Inflammatory macrophage (primary cell): ENCODE measurements around the gene AKAP10.
"Not testable (repeated sequence)": the region's sequence is repeated elsewhere in the genome, so short reads cannot be mapped to it uniquely, and the experiment has no call there.

Source experiments
- DNase-seq, 2 donors: peaks; one replicate each; pipeline ENCODE4 v3.0.0-alpha.2; 2020 to 2022

The AKAP10 gene

DNA sequence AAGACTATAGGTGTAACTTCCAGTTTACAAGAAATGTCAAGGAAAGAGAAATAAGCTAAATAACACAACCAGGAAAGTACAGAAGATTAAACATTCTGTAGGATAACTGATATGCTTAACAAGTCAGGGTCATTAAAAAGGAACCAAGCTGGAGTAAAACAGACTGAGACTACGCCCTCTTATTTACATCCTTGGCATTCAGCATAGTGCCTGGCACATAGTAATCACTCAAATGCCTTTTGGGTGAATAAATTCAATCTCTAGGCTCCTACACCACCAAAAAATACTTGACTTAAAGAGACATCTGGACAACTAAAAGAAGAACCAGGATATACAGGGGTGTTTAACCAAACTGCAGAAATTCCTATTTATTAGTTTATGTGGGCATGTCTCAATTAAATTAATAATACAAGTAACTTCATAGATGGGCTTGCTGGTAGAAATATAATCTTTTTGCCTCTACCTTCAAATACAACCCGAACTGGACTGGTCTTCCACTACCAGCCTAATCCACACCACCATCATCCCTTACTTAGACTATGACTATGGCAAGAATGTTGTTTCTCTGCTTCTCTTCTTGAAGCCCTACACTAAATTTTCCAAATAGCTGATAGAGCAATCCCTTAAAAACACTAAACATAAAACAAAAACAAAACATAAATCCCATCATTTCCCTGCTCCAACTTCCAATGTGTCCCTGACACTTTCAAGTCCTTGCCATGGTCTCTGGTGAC, 62.2 kb downstream of the AKAP10 start:
- DNase-seq, result no peak

DNA sequence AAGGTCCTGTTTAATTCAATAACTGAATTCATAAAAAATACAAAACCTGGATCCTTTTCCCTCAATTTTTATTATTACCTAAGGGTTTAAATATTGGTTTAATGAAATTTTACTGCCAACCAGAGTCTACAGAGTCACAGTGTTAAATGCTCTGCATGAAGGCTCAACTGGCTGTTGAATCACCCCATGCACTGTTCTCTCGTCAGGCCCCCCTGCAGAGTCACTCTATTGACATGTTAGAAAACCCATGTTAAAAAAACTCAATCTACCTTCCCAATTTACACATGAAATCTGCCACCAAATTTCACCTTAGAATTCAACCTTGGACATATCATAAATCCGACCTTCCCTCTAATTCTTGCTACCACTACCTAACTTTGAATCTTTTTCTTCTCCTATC, 66.6 kb downstream of the AKAP10 start:
- DNase-seq, result no peak

DNA sequence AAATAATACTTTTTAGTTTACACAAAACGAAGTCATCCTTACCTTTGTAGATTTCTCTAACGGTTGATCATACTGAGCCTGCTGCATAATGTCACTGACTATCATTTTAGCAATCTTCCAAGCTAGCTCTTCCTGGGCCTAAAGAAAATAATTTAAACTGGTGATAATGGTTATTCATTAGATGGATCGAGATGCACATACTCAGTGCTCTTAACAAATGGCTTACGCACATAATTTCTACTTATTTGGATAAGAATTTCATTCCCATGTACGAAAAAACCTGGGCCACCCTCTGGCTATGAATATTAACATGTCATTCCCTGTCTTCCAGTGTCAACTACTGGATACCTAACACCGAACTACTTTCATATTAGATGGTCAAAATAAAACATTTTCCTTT, 68.5 kb downstream of the AKAP10 start:
- no peak for DNase-seq

DNA sequence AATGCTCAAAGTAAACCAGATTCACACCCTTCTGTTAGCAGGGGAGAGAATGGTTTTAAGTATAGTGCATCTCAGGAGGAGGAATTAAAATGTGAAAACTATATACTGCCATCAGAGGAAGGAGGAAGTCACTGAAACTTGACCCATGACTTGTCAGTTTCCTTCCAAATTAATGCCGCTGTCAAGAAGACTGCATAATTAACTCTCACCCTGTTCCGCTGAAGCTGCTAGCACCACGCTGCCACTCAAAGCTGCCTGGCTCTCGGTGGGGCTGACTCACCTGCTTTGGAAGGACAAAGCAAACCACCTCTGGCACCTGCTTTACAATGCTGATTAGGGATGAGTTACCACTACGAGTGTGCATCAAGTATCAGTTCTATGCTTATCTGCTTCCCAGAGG, 72.1 kb downstream of the AKAP10 start:
- DNase-seq, result peak; percentile 56 to 65

DNA sequence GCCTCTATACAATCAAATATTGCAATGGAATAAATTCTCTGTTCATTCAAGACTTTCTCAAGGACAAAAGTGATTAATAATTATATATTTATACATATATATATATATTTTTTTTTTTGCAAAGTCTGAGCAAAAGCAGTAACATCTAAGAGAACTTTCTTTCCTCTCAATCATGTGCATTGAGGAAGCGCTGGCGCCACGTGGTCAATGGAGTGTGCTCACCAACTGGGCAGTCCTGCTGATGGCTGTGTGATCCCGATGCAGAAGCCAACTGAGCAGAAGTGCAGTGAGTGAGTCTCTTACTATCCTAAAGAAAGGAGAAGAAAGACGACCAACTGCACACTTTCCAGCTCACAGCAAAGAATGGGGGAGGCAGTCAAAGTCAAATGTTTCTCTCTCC, 72.7 kb downstream of the AKAP10 start:
- peak; percentile 85 to 94 for DNase-seq

DNA sequence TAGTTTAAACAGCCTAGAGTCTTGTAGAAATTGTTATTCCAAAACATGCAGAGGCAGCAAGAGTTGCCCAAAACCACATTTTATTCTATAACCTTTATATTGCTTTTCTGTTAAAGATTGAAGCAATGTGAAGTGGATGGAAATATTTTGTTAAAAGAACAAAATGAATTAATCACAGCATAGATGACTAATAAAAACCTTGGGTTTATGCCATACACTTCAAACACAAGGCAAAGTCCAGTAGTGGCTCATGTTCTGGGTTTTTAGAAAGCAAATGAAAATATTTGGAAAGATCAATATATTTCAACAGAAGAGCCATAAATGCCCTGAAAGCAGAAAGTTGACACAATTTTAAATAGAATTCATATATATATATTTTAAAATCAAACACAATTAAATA, 73.2 kb downstream of the AKAP10 start:
- no peak for DNase-seq

DNA sequence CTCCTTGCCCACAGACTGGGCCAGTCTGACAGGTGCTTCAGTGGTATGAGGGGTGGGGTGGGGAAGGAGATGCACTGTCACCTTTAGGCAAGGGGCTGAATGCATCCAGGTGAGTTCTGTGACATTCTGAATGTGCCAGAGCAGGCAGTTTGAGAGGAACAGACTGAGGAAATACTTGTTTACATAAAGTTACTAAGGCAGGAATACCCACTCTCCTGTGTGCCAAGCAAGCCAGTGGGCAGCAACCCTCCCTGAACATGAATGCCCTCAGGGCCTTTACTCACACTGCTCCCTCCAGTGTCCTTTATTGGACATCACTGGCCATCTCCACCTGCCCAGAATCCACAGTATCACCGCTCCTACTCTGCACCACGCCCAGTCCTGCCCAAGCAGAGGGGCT, 76.8 kb downstream of the AKAP10 start:
- DNase-seq, result no peak

DNA sequence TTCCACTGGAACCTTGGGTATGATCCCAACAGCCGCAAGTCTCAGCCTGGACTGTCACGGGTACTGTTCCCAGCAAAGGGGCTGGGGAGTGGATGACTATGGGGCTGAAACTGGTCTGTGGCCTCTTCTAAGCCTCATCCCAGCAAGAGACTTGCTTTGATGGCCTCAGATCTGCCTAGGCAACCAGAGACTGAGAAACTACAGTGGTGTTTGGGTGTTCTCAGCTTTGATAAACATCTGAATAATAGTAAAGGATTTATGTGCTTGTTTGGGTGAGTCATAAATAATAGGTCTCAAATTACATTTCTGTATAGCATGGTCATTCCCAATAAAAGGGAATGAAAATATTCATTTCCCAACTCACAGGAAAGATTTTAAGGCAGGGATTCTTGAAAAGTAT, 79.7 kb downstream of the AKAP10 start:
- DNase-seq, result no peak

DNA sequence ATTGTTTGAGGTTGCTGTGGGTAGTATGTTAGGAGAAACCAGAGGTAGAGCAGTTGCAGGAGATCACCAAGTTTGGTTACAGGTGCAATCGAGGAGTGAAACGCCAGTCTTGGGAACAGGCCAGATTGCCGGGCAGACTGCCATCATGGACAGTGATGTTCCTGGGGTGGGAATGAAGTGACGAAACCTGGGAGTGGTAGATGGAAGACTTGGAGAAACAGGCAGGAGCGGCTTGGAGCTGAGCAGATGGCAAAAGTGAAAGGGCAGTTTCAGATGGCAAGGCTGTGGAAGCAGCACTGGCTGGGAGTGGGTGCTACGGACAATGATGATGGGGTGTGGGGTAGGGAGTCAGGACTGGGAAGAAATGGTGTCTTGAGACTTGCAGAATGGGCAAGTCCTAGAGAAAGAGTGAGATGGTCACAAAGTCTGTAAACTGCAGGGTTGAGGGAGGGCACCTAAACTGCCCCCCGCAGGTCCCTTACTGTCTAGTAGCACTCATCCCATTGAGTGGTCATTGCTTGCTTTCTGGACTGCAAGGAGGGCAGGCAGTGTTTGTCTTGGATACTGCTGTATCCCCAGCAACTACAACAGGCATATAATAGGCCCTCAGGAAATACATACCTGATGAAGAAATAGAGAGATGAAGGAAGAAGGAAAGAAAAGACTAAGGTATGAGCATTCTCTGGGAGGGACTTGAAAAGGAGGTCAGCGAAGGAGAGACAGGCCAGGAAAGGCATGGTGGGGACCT, 80.4 kb downstream of the AKAP10 start:
- no peak for DNase-seq

DNA sequence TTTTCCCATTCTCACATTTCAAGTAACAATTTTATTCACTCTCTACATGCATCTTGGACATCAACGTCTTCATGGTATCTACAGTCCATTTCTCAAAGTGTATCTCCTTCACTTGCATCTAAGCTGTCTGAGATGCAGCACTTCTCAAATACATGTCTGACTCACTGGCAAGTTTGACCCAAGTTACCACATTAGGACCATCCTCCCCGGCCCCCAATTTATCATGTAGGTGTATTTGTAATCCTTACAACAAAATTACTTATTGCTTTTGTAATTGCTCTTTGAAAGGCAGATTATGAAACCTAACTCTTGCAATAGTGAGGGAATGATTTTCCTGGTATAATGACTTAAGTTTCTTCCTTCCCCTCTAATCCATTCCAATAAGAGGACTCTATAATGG, 80.9 kb downstream of the AKAP10 start:
- DNase-seq, result peak; percentile 11 to 49

DNA sequence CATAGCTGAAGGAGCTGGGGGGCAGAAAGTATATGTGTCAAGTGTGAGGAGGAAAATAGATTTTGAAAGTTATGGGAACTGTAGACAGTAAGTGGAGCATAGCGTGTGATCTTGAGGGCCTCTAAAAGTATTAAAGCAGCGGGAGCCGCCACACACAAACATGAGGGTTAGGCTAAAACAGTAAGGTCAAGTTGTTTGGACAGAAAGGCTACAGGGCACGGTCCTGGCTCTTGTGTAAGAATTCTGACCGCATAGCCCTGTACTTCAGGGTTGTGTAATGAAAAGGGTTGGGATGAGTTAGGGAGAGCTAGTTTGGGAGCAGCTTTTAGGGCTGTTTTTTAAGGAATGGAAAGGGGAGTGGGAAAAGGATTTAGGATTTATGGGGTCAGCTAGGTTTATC, 87.1 kb downstream of the AKAP10 start:
- not testable (repeated sequence) for DNase-seq

DNA sequence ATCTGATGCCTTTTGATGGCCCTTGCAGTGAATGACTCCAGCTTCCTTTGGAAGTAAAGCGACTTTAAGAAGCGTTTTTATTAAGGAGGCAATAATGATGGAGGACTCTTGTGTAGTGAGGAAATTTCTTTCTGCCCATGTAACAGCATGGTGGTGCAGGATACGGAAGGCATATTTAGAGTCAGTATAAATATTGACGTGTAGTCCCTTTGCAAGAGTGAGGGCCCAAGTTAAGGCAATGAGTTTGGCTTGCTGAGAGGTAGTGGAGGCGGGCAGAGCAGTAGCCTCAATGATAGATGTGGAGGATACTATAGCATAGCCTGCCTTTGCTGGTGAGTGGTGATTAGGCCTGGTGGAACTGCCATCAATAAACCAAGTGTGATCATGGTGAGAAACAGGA, 87.6 kb downstream of the AKAP10 start:
- DNase-seq, result not testable (repeated sequence)

DNA sequence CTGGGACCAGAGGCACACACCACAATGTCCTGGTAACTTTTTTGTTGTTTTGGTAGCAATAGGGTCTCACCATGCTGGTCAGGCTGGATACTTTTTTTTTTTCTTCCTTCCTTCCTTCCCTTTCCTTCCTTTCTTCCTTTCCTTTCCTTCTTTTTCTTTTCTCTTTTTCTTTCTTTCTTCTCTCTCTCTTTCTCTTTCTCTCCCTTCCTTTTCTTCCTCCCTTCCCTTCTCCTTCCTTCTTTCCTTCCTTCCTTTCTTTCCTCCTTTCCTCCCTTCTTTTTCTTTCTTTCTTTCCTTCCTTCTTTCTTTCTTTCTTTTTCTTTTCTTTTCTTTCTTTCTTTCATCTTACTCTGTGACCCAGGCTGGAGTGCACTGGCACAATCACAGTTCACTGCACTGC, 91.5 kb downstream of the AKAP10 start:
- DNase-seq, result no peak

DNA sequence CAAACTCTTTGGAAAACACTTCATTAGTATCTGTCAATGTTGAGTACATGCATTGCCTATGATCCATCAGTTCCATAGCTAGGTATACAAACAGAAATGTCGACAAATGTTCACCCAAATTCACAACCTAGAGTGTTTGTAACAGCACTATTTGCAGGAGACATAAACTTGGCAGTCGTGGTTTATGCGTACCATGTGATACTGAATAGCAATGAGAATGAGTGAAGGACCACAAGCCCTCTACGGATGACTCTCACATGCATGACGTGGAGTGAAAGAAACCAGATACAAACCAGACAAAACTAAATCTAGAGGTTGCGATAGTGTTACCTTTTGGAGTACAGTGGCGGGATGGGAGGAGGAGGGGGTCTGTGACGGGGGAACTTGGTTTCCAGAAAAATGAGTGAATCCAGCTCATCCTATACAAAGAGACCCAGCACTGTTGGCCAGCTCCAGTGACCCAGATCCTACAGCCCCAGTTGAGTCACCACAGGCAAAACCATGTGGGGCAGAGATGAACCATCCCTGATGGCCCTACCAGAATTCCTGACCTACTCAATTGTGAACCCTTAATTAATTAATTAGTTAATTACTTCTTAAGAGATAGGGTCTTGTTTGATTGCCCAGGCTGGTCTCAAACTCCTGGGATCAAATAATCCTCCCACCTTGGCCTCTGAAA, 94.0 kb downstream of the AKAP10 start:
- no peak for DNase-seq

DNA sequence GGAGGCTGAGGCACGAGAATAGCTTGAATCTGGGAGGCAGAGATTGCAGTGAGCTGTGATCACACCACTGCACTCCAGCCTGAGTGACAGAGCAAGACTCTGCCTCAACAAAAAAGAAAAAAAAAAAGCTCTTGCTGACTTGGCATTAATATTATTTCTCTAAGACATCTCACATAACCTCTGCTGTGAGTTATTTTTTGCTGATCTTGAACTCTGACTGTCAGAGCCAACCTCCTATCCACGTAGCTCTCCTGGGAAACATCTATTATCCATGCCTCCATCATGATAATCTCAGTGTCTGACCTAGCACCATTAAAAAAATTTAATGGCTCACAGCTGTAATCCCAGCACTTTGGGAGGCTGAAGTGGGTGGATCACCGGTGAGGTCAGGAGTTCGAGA, 97.2 kb downstream of the AKAP10 start:
- DNase-seq, result no peak

DNA sequence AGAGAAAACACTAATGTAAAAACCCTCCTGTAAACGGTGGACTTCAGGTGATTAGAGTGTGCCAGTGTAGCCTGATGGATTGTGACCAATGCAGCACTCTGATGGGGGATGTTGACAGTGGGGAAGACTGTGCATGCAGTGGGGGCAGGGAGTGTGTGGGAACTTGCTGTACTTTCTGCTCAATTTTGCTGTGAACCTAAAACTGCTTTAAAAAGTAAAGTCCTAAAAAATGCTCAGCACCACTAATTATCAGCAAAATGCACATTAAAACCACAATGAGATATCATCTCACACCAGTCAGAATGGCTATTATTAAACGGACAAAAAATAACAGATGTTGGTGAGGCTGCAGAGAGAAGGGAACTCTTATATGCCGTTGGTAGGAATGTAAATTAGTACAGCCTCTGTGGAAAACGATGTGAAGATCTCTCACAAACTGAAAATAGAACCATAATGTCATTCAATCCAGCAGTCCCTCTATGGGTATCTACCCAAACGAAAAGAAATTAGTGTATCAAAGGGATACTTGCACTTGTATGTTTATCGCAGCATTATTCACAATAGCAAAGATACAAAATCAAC, 100.2 kb downstream of the AKAP10 start:
- DNase-seq, result no peak

DNA sequence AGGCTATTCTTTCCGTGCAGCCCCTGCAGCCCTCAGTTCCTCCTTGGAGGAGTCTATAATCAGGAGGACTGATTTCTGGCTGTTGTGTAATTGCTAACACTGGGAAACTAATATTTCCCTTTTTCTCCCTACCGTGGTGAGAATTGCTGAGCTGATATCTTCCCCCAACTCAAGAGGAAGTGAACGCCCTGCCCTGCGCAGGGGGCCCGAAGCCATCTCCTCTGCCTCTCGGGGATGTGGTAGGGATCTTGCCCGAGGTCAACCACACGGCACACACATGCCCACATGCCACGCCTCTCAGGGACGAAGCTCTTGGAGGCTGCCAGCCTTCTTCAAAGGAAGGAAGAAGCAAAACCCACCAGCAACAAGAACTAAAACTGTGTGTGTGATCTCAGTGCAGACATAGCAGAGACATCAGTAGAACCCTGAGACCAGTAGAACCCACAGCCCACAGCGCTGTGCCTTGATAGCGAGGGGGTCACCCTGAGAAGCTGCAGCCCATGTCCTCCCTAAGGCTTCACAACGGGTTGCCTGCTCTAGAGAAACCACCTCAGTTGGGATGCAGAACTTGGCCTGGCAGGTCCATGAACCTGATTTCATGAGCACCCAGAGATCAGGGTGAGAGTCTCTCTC, 101.0 kb downstream of the AKAP10 start:
- peak; percentile 88 to 94 for DNase-seq

DNA sequence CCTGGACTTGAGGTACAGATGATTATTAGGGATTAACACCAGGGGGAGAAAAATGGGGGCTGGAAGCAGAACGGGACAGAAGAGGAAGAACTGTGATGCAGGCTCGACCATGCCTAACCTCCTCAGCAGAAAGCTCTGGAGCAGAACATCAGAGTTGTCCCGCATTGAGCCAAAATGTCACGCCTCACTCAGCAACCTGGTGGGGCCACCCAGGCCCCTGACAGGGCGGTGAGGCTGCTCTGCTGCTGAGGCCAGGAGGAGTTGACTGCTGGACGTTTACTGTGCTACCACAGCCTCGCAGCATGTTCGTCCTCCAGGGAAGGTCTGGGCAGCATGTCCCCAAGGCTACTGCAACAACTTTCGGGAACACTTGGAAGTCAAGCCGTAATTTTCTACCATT, 103.4 kb downstream of the AKAP10 start:
- DNase-seq, result no peak

DNA sequence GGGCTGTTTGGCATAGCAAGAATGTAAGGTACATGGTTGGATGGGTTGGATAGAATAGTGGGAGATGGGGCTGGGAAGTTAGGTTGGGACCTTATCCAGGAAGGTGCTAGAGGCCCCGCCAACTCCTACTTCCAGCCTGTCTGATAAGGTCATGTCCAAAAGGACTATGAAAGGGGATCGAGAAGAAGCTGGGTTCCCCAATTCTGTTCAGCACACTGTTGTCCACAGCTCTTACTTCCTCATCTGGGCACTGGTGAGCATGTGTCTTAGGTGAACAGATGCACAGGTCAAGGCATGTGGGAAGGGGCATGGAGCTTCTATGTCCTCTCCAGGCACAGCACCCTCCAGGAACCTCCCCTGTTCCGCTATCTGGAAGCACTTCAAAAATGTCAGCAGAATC, 104.3 kb downstream of the AKAP10 start:
- peak; percentile 47 to 63 for DNase-seq

DNA sequence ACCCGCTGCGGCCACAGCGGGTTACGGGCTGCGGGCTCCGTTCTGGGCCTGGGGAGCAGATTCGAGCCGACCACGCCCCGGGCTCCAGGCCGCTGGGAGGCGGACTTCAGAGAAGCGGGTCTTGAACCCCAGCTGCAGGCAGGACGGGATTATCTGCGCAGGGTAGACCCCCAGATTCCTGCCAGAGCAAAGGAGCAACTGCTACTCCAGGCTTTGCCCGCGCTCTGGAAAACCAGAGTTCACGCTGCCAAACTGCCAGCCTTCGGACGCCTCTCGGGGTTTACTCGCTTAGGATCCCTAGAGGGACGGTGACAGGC, 109.6 kb downstream of the AKAP10 start:
- DNase-seq, result no peak

DNA sequence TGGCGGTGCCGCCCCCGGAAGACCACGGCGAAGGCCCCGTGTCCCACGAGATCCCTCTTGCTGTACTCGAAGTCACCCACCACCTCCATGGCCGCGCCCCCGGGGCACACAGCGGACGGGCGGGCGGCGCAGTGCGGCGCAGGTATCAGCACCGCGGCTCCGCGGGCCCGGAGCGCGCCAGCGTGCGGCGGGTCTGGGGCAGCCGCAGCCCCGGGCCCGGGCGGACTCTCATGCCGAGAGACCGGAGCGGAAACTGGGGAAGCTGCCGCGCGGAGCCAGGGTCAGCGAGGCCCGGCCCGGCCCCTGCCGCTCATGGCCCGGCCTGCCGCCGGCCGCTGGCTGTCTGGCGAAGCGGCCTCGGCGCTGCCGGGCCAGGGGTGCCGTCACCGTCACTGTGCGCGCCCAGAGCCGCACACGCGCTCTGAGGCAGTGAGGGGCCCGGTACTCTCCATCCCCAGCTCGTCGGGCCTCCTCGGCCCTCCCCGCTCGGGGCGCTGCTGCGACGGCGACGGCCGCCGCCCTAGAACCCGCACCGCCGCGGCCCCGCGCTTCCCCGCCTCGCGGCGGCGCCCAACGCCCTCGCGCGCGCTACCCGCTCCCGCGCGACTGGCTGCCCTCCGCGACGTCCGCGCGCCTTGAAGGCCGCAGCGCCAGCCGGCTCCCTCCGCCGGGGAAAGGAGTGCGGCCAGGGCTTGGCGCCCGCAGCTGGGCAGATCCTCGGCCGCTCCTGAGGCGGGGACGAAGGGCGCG, 110.1 kb downstream of the AKAP10 start, which contains the start of gene ULK2:
Gene ULK2, minus strand, starts transcription at position 608 of the 750 bp plus-strand sequence. Its CDS starts 519 bp downstream, at position 89.
- DNase-seq, result peak; percentile 62 to 77

DNA sequence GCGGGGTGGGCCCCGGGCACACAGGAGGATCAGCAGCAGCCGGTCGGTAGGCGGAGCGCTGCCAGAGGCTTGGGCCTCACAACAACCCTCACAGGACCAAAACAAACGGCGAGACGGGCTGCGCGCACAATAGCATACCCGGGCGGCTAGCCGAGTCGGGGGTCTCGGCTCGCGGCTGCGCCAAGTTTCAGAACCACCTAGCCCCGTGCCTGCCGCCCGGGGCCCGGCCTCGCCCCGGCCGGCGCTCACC, 110.6 kb downstream of the AKAP10 start:
- DNase-seq, result peak; percentile 40 to 66

DNA sequence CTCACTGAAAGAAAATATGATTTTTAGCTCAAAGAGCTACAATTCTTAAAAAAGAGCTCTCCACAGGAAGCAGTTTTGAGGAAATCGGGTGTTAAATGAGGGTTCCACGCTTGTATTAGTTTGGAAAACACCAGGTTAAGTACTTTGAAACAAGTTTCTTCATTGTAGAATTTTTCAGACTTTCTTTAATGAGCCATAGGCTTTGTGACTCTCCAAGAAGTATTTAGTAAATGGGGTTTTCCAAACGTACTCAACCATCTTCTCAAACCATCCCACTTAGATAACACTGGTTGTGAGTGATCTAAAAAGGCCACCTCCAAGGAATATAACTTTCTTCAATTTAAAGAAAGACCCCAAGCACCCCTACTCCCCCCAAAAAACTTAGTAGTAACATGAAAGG, 112.6 kb downstream of the AKAP10 start:
- DNase-seq, result no peak
